Cardiac muscle cell (in vitro differentiated cells and primary cell): ENCODE data around the gene TTBK1. TPM values are rescaled to one million over a fixed set of nuclear protein-coding genes. Genes with fewer than 3 reads are reported as not detected.

Source experiments
- DNase-seq, 2 donors: peaks; one replicate each; pipeline versions ENCODE4 v3.0.0 to v3.0.0-alpha.2; 2010 to 2017; ENCODE audit warnings: low read depth in 1 of 2, low spot score in 1 of 2
- H3K27ac ChIP-seq: fragments of 200-600 bp; sonication (generic); 2 replicates; pipeline ENCODE4 v1.5.1; 2016
- H3K27me3 ChIP-seq: fragments of 200-600 bp; sonication (generic); 2 replicates; pipeline ENCODE4 v1.6.0; 2016; ENCODE audit warnings: control low read depth
- H3K36me3 ChIP-seq: fragments of 200-600 bp; sonication (generic); 2 replicates; pipeline ENCODE4 v1.5.1; 2016; ENCODE audit warnings: control low read depth
- H3K4me1 ChIP-seq: fragments of 200-600 bp; sonication (generic); 2 replicates; pipeline ENCODE4 v1.8.1; 2017; ENCODE audit warnings: low read depth, mild to moderate bottlenecking, mixed run types
- H3K4me3 ChIP-seq: fragments of 200-600 bp; sonication (generic); 2 replicates; pipeline ENCODE4 v1.5.1; 2016; ENCODE audit warnings: mild to moderate bottlenecking
- H3K9me3 ChIP-seq: fragments of 200-600 bp; sonication (generic); 2 replicates; pipeline ENCODE4 v1.5.1; 2017; ENCODE audit warnings: low read depth, mild to moderate bottlenecking, control low read depth
- polyA plus RNA-seq: library from polyadenylated mRNA; unstranded; fragments of >200 nt; fragmentation: Nextera tagmentation; extraction: Ambion mirVana; gene quantifications from 2 replicates; pipeline ENCODE4 v1.2.1, GENCODE V29; 2016
- total RNA-seq: library from RNA; depleted of rRNA; stranded (reverse); fragments of >200 nt; gene quantifications from 2 replicates; pipeline ENCODE4 v1.2.3, GENCODE V29; 2016
- TF ChIP-seq, protein P1 (sequence below): IDR thresholded peaks from 2 replicates; pipeline ENCODE4 v1.5.1; 2012; ENCODE audit warnings: low read depth, mild to moderate bottlenecking, low read length

The TTBK1 gene
- total and polyA plus RNA-seq, 2 experiments from 2014 or later: 0.15 to 1.0 TPM

DNA sequence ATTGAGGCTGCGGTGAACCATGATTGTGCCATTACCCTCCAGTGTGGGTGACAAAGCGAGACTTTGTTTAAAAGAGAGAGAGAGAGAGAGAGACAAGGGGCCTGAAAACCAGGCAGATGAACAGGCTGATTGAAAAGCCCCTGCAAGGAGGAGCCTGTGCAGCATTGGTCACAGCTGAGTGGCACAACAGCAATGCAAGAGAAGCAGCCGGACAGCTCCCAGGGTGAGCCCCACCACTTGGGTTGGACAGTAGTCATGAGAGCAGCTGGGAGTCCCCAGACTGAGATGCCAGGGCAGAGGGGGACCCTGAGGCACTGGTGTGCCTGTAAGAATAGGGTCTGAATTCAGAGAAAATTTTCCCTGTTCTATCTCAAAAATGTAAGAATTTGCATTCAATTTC is 24.2 kb upstream of the TTBK1 start:
- no peak for DNase-seq
- H3K27me3 ChIP-seq: no peaks in the 10 kb centered on the region
- H3K9me3 ChIP-seq: no peaks in the 10 kb centered on the region

DNA sequence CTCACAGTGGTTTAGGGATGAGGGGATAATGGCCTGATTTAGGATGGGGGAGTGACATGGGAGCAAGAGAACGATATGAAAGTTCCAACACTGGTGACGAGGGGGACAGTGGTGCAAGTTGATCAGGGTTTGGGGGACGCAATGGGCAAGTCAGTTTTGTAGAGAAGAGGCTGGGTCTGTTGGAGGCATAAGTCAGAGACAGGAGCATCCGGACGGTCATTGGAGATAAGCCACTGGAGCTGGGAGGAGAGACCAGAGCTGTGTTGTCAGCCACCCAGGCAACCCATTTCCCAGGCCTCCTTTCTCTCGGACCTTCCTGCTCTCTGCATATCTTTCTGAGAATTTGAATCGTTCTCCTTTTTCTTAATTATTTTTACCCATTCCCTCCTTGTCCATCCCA is 23.5 kb upstream of the TTBK1 start:
- DNase-seq: no peak
- H3K27ac ChIP-seq: no peak overlapping the region
- H3K4me3 ChIP-seq: no peak overlapping the region
- no peaks in the 10 kb centered on the region for H3K4me1 ChIP-seq
- no peaks in the 10 kb centered on the region for H3K9me3 ChIP-seq
- TF ChIP-seq, protein P1, sequence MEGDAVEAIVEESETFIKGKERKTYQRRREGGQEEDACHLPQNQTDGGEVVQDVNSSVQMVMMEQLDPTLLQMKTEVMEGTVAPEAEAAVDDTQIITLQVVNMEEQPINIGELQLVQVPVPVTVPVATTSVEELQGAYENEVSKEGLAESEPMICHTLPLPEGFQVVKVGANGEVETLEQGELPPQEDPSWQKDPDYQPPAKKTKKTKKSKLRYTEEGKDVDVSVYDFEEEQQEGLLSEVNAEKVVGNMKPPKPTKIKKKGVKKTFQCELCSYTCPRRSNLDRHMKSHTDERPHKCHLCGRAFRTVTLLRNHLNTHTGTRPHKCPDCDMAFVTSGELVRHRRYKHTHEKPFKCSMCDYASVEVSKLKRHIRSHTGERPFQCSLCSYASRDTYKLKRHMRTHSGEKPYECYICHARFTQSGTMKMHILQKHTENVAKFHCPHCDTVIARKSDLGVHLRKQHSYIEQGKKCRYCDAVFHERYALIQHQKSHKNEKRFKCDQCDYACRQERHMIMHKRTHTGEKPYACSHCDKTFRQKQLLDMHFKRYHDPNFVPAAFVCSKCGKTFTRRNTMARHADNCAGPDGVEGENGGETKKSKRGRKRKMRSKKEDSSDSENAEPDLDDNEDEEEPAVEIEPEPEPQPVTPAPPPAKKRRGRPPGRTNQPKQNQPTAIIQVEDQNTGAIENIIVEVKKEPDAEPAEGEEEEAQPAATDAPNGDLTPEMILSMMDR: no peak
- no peaks in the 10 kb centered on the region for H3K27me3 ChIP-seq
- H3K36me3 ChIP-seq: peaks cover 6% of the 10 kb centered on the region

More for the DNA sequence above, 24.2 kb upstream of the TTBK1 start:
- peaks cover 6% of the 10 kb centered on the region for H3K36me3 ChIP-seq
- TF ChIP-seq, protein P1: no peak
- H3K27ac ChIP-seq: no peak overlapping the region
- no peak overlapping the region for H3K4me3 ChIP-seq
- no peaks in the 10 kb centered on the region for H3K4me1 ChIP-seq

DNA sequence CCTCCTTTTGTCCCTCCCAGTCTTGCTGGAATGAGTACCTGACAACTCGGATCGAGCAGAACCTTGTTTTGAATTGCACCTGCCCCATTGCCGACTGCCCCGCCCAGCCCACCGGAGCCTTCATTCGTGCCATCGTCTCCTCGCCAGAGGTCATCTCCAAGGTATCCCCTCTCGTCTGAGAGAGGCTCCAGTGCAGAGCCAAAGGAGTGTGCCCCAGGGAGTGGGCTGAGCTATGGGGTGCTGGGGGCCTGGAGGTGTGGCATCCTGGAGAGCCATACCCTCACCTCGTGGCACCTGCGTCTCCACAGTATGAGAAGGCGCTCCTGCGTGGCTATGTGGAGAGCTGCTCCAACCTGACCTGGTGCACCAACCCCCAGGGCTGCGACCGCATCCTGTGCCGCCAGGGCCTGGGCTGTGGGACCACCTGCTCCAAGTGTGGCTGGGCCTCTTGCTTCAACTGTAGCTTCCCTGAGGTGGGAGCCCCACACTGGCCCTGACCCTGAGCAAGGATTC is 22.8 kb upstream of the TTBK1 start:
- no peaks in the 10 kb centered on the region for H3K27me3 ChIP-seq
- TF ChIP-seq, protein P1: no peak
- DNase-seq: no peak
- no peaks in the 10 kb centered on the region for H3K9me3 ChIP-seq
- no peaks in the 10 kb centered on the region for H3K4me1 ChIP-seq
- no peak overlapping the region for H3K4me3 ChIP-seq
- peaks cover 6% of the 10 kb centered on the region for H3K36me3 ChIP-seq
- no peak overlapping the region for H3K27ac ChIP-seq

- Histone ChIP-seq H3K4me3 (no peak overlapping the region), H3K27ac (no peak overlapping the region), H3K27me3 (no peaks in the 10 kb centered on the region), H3K36me3 (peaks cover 6% of the 10 kb centered on the region), H3K9me3 (no peaks in the 10 kb centered on the region), H3K4me1 (no peaks in the 10 kb centered on the region)
- DNase-seq: no peak
- TF ChIP-seq, protein P1: no peak
These were observed 22.0 kb upstream of the TTBK1 start for GRCh38 chr6:43221046-43221972.

- no peak for DNase-seq
- Histone ChIP-seq H3K27me3 (no peaks in the 10 kb centered on the region), H3K4me3 (no peak overlapping the region), H3K27ac (no peak overlapping the region), H3K9me3 (no peaks in the 10 kb centered on the region), H3K4me1 (no peaks in the 10 kb centered on the region), H3K36me3 (no peaks in the 10 kb centered on the region)
- TF ChIP-seq, protein P1: no peak
These were observed 20.7 kb upstream of the TTBK1 start for GRCh38 chr6:43222418-43223059.
